ENCODE data around the gene MAGEF1.

DNA sequence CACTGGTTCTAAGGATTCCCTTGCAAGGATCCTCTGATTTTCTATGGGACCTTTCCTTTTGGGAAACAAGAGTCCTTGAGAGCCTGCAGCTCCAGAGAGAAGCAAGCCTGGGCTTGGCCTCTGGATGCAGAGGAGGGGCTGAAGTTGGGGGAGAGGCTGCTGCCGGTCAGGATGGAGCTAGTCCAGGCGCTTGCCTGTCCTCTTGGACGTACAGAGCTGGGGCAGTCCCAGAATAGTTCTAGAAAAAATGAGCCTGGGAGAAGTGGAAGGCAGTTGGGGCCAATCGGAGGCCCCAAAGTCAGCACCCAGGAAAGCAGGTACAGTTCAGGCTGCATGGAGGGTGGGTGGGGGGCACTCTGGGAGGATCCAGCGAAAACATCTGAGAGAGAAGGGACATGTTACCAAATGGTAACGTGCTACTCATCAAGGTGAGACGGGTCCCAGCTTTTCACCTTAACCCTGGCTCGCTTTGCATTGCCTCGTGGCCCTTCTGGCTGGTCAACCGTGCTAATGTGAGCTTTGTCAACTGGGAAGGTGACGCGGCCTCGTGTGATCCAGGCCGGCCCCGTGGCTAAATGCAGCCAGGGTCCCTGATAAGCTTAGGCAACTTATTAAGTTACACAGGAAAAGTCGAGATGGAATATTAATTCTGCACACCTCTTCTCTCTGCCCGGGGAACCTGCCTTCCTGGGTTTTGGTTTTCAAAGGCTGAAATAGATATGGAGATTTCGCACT, 38.7 kb upstream of the MAGEF1 start:
- TF ChIP-seq POLR2A (IDR thresholded peaks at IDR 0.05; ENCODE audit: low read depth, low read length) (no peak), CTCF (IDR thresholded peaks at IDR 0.05; ENCODE audit: extremely low read depth in 1 of 2, insufficient read depth in 1 of 2, low read depth in 1 of 2, low read length in 2 of 2) (no peak), EZH2 (IDR thresholded peaks at IDR 0.05; ENCODE audit: borderline replicate concordance, low read depth, low read length, severe bottlenecking) (no peak), MAX (IDR thresholded peaks at IDR 0.05; ENCODE audit: insufficient read depth, insufficient read length) (no peak), GATA2 (IDR thresholded peaks at IDR 0.05; ENCODE audit: insufficient read depth, insufficient read length, low read depth, low read length) (no peak)

Data from endothelial cell of umbilical vein (primary cell).